ENCODE results near the gene DNAJC27. TPM values are rescaled to one million over a fixed set of nuclear protein-coding genes. Genes with fewer than 3 reads are reported as not detected.

Gene DNAJC27
- total and polyA plus RNA-seq, 2 of the 13 experiments (the other 11 are each of a cell fraction or from before 2014, with no cell fraction given) = 3.1 to 3.7 TPM

- TF ChIP-seq SOX6 (IDR thresholded peaks at IDR 0.05) (no peak), SOX6 (CRISPR knock-in tag; IDR thresholded peaks at IDR 0.05) (peak; percentile 15; the same call in 1 of the 2 replicates), KIAA2018 (CRISPR knock-in tag; IDR thresholded peaks at IDR 0.05; ENCODE audit: borderline replicate concordance) (no peak), TFDP1 (CRISPR knock-in tag; IDR thresholded peaks at IDR 0.05; ENCODE audit: borderline replicate concordance) (no peak), ZBTB14 (CRISPR knock-in tag; IDR thresholded peaks at IDR 0.05) (no peak), TCF7 (IDR thresholded peaks at IDR 0.05; ENCODE audit: low read depth) (peak; percentile 24; the same call in 1 of the 2 replicates), ZNF224 (CRISPR knock-in tag; IDR thresholded peaks at IDR 0.05) (no peak), ZFP36L1 (CRISPR knock-in tag; IDR thresholded peaks at IDR 0.05) (no peak), ZNF468 (CRISPR knock-in tag; IDR thresholded peaks at IDR 0.05) (no peak), ARID3A (IDR thresholded peaks at IDR 0.05; ENCODE audit: low read depth, low read length) (no peak), SYNCRIP (IDR thresholded peaks at IDR 0.05; ENCODE audit: insufficient read depth, low read depth, low read length) (no peak), ZNF263 (CRISPR knock-in tag; IDR thresholded peaks at IDR 0.05) (no peak), ZNF558 (CRISPR knock-in tag; IDR thresholded peaks at IDR 0.05; ENCODE audit: borderline replicate concordance) (no peak), ATF6 (CRISPR knock-in tag; conservative IDR thresholded peaks at IDR 0.05) (no peak)
Measured at GRCh38 chr2:24977631-24978030, 5.9 kb upstream of the DNAJC27 start (continued).
